Epidermal melanocyte (primary cell): Measurements from ENCODE around the gene LHX5.
"Not testable (repeated sequence)": the region's sequence is repeated elsewhere in the genome, so short reads cannot be mapped to it uniquely, and the experiment has no call there.

Experiments
- DNase-seq: peaks from one replicate; pipeline ENCODE4 v3.0.0; 2011; ENCODE audit warnings: low spot score; ENCODE audit not compliant: insufficient read length

Gene LHX5

GRCh38 chr12:113471619-113472171 lies at the start of gene LHX5:
TSS of gene LHX5 (minus strand) at chr12:113471871. CDS start at chr12:113471498, 373 bp downstream.
- DNase-seq: no peak

- DNase-seq: no peak
These were observed 48.0 kb upstream of the LHX5 start for GRCh38 chr12:113519464-113520307.

- no peak for DNase-seq
These were observed 43.6 kb upstream of the LHX5 start for GRCh38 chr12:113515082-113515856.

- no peak for DNase-seq
These were observed 42.9 kb upstream of the LHX5 start for GRCh38 chr12:113514602-113515001.

- DNase-seq: no peak
These were observed 40.9 kb upstream of the LHX5 start for GRCh38 chr12:113512568-113512967.

GRCh38 chr12:113506867-113507266 lies 35.2 kb upstream of the LHX5 start:
- no peak for DNase-seq

- DNase-seq: no peak
These were observed 34.3 kb upstream of the LHX5 start for GRCh38 chr12:113505941-113506340.

GRCh38 chr12:113504917-113505316 lies 33.2 kb upstream of the LHX5 start:
- no peak for DNase-seq

GRCh38 chr12:113500782-113501311 lies 29.2 kb upstream of the LHX5 start:
- DNase-seq: no peak

- DNase-seq: no peak
These were observed 28.6 kb upstream of the LHX5 start for GRCh38 chr12:113500306-113500675.

GRCh38 chr12:113498490-113498889 lies 26.8 kb upstream of the LHX5 start:
- no peak for DNase-seq

- DNase-seq: no peak
These were observed 26.0 kb upstream of the LHX5 start for GRCh38 chr12:113497693-113498092.

- not testable (repeated sequence) for DNase-seq
These were observed 24.3 kb upstream of the LHX5 start for GRCh38 chr12:113495941-113496340.

GRCh38 chr12:113488322-113488721 lies 16.7 kb upstream of the LHX5 start:
- DNase-seq: peak; percentile 4

- no peak for DNase-seq
These were observed 15.1 kb upstream of the LHX5 start for GRCh38 chr12:113486722-113487121.

- DNase-seq: no peak
These were observed 13.7 kb upstream of the LHX5 start for GRCh38 chr12:113485330-113485729.

GRCh38 chr12:113482334-113482733 lies 10.7 kb upstream of the LHX5 start:
- no peak for DNase-seq

GRCh38 chr12:113480336-113480971 lies 8.8 kb upstream of the LHX5 start:
- no peak for DNase-seq

- peak; percentile 55 for DNase-seq
These were observed 8.1 kb upstream of the LHX5 start for GRCh38 chr12:113479590-113480335.

- DNase-seq: no peak
These were observed 7.5 kb upstream of the LHX5 start for GRCh38 chr12:113479216-113479589.
